8988T (cell line): ENCODE results near the gene ABHD13.
"Not testable (repeated sequence)": the region's sequence is repeated elsewhere in the genome, so short reads cannot be mapped to it uniquely, and the experiment has no call there.

Source experiments
- DNase-seq: peaks from one replicate; pipeline ENCODE4 v3.0.0; 2011

The ABHD13 gene

GRCh38 chr13:108225440-108225839, 7.2 kb downstream of the ABHD13 start:
- no peak for DNase-seq

DNA sequence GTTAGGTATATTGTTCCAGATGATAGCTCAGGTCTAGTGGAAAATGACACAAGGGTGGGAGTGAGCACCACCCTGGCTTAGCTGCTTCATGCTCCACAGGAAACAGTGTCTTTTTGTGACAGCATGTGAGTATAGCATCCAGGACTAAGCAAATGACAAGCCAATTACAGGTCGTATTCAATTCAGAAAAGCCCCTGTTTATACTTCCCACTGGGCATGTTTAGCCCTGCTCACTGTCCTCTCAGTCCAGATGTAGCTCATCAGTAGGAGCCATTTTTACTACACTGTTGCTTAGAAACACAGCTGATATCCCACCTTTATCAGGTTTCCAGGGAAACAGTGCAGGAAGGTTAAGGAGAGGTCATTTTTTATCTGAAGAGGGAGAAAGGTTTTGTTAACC, 8.0 kb downstream of the ABHD13 start:
- no peak for DNase-seq

DNA sequence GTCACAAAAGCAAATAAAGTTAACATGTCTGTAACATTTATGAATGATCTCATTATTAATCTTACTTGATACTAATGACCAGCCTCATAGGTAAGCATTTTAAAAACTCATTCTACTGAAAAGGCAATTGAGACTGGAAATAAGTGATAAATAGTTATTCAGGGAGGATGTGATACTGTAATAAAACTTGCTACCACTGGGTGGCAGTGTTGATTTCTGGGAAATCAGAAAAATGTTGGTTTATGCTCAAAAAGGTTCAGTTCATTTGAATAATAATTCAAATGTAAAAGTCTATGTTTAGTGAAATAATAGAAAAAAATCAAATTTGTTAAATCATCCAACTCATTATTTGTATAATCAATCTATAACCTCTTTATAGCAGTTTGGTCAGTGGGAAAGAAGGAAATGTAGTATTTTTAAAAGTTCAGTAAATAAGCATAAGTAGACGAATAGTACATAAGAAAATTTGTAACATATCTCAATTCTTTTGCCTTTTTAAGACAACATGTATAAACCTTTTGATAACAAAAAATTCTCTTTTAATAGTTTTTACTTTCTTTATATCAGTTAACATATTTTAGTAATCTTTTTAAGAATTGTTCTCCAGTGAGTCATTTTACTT, 9.6 kb downstream of the ABHD13 start:
- no peak for DNase-seq

DNA sequence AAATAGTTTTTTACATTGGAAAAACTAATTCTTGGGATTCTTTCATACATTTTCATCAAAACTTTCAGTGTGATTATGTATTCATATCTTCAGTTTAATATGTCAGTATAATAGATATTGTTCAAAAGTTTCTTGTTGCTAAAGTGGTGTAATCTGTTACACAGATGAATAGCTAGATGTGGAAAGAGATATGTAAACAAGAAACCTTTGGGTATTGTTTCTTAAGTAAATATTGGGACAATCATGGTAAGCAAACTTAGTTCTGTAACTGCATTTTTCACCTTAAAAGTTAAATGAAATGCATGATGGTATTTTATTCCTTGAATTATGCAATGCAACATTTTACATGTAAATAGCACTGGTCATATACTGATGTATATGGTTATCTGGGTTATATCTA, 12.2 kb downstream of the ABHD13 start:
- DNase-seq: no peak

DNA sequence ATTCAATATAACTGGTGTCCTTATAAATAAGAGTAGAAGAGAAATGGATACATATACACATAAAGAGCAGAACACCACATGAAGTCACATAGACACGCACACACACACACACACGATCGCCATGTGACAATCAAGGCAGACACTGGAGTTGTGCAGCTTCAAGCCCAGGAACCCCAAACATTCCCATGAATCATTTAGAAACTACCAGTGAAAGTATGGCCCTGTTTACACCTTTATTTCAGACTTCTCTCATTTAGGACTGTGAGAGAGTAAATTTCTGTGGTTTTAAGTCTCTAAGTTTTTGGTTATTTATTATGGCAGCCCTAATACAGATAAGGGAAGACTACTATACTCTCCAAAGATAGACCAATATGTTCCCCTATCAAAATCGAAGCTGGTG, 31.0 kb downstream of the ABHD13 start:
- no peak for DNase-seq

DNA sequence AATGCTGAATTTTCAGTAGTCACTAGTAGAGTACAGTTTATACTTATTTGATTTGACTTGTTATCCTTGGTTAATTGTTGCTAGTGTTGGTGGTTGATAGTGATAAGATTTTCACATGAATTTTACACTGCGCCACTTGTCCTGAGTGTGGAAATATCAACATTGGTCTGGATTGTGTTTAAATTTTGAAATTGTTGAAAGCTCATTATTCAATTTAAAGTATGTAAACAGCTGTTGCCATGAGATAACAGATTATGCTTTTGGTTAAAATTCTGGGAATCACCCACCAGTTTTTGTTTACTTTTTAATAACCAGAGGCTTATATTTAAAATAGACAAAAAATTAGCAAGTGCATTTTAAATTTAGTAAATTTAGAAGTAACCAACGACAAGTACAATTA, 39.1 kb downstream of the ABHD13 start:
- DNase-seq: no peak

DNA sequence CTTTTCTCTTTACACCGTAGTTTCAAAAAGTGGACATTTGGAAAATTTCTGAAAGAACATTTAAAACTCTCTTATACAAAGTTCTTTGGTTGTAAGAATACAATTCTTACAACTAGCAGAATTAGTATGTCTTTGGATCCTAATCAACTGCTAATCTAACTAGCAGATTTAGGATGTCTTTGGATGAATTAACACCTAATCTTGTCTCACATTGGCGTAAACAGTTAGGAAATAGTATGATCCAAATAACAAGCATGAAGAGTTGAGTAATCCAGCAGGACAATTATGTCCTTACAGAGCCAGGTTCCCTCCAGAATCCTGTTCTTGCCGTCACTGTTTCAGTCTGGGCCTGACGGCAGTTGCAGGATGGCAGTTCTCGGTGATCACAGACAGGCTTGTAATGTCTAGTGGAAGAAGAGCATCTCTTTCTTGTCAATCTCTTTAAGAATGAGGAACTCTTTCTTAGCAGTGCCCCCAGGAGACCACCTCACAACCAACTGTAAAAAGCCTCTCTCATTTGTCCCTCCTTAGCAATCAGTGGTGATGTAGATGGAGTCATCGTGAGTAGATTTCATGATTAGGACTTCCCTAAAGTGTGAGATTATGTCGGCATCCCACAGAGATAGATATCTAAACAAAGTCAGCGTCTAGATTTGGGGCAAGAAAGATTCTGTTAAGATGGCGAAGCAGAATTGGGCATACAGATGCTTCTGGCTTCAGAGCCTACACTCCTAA, 45.6 kb downstream of the ABHD13 start:
- DNase-seq: no peak

- no peak for DNase-seq
These were observed 48.3 kb downstream of the ABHD13 start for GRCh38 chr13:108266321-108266990.

DNA sequence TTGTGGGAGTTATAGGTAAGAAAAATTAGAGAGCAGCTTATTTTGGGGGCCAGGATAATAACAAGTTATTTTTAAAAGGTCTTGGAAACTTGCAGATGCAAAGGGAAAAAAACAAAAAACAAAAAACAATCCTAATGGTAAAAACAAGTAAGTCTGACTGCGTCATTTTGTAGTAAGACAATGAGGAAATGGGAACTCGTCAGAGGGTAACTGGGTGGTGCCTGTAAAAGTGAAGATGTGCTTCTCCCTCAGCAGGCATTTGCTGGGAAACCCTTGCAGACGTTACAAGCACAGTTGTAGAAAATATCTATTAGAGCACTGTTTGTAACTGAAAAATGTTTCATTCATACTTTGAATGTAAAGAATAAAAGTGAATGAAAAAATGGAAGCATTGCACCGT, 49.2 kb downstream of the ABHD13 start:
- DNase-seq: no peak

GRCh38 chr13:108267855-108268254, 49.7 kb downstream of the ABHD13 start:
- not testable (repeated sequence) for DNase-seq

DNA sequence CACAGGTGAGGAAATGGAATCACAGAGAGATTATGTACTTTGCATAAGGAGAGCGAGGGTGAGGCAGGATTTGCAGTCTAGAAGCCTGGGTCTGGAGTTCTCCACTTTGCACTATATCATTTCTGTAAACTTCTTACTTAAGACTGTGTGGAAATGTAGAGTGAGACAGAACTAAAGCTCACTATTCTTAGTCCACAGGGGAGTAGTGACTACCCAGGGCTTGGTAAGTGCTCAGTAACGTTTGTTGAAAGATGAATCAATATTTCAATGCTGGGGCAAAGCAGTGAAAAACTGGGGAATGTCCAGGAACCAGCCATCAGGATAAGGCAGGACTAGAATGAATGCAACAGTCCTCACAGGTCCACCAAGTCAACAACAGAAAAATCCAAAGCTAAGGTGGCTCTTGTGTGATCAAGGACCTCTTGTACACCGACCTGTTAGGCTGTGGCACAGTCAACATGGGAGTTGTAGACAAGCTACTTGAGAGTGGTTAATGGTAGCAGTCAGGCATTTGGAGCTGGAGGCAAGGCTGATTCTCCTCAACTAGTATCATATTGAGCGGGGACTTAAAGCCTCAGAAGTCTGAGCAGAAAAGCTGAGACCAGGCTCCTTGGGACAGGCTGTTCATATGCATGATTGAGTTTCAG, 50.4 kb downstream of the ABHD13 start:
- no peak for DNase-seq

DNA sequence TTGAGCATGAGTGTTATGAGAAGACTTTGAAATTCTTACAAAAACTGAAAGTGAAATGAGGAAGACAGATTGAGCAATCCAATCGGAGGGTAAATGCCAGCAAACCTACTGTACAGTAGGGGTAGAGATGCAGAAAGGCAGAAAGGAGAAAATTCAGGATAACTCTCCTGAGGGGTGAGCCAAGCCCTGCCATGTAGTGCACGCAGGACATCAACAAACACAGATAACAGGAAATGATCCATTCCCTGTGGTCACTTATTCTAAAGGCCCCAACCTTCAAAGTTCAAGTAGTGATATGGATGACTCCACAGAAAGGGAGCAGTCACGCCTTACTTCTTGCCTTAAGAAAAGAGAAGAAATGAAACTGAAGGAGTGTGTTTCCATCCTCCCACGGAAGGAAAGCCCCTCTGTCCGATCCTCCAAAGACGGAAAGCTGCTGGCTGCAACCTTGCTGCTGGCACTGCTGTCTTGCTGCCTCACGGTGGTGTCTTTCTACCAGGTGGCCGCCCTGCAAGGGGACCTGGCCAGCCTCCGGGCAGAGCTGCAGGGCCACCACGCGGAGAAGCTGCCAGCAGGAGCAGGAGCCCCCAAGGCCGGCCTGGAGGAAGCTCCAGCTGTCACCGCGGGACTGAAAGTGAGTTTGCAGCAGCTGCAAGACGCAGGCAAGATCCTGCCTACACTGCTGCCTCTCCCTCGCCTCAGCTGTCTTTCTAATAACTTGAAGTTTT, 51.6 kb downstream of the ABHD13 start, which contains the start of gene TNFSF13B:
Gene TNFSF13B (plus strand): TSS at position 118 of the 728 bp plus-strand sequence. CDS start 178 bp downstream, at position 296.
- no peak for DNase-seq

DNA sequence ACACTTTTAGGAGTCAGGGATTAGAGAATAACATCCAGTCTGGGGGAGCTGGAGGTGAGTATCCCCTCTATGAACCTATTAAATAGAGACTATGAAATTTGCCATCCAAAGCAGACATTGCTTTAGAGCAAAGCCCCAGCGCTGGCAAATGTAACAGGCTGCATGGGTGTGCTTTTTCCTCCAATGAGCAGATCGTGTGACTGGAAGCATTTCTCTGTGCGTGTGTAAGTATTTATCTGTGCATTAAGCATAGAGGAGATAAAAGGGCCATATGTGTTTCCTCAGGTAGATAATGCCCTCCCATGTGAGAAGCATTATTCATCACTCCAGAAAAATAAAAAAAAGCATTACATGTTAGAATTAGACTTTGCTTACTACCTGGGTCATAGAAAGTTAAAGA, 52.2 kb downstream of the ABHD13 start:
- DNase-seq: no peak

DNA sequence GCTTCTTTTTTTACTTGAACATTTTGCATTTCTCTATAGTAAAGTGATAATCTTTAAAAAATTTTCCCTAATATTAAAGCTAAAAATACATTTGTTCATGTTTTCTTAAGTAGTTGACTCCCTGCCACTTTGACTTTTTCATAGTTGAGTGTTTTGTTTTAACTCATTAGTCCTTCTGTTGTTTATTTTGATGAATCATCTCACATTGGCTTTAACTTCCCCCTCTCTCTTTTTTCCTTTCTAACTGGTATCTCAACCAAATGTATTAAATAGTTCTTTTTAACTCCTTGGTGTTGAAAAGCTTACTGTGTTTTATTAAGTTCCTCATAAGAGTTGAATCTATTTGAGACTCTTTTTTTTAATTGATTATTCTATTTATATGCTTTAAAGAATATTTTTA, 54.1 kb downstream of the ABHD13 start:
- no peak for DNase-seq

- no peak for DNase-seq
These were observed 55.4 kb downstream of the ABHD13 start for GRCh38 chr13:108273429-108274118.

DNA sequence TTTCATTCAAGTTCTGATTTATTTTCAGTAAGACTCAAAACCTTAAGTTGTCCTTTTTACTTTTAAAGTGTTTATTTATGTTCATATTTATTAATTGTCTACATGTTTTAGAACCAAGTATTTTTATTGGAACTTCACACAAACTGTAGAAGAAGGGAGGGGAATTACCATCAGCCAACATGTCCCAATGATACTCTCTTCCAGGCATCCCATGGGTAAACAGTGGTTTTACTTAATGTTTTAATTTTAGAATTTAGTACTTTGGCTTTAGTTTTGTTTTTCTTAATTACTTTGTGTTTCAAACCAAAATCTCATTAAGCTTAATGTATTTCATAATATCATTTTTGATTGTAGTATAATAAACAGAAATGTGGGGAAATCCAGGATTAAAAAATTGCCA, 56.5 kb downstream of the ABHD13 start:
- no peak for DNase-seq

GRCh38 chr13:108276060-108276459, 57.9 kb downstream of the ABHD13 start:
- DNase-seq: no peak

DNA sequence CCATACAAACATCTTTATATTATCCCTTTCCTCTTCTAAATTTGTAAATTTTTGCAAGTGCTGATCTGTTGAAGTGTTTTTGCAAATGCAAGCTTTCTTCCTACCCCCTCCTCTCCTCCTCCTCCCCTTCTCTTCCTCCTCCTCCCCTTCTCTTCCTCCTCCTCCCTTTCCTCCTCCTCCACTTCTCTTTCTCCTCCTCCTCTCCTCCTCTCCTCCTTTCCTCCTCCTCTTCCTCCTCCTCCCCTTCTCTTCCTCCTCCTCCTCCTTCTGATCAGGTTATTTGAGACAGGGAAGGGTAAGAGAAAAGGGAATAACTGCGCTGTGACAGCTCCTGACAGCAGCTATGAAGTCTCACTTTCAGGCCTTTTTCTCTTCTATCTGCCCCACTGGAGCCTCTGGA, 60.3 kb downstream of the ABHD13 start:
- DNase-seq: no peak

DNA sequence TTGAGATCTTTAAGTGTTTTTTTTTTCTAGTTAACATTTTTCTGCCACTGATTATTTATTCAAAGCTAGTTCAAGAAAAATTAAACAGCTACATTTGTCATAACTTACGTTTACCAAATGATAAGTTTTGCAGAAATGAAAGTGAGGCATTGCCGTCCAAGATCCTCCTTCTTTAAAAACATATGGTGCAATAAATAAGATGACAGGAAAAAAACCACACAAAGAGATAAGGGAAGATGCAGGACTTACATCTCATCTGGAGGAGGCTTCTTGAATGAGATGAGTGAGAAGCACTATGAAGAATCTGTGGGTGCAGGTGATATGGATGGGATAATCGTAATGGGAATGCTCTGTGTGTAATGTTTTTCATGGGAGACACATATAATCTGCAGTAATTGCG, 63.7 kb downstream of the ABHD13 start:
- DNase-seq: no peak

- DNase-seq: no peak
These were observed 64.9 kb downstream of the ABHD13 start for GRCh38 chr13:108283110-108283509.
